ENCODE results near the gene ACVR1B. TPM values are rescaled to one million over a fixed set of nuclear protein-coding genes. Genes with fewer than 3 reads are reported as not detected.
A peak's percentile ranks its signal among the peaks of the same experiment; 100 is the strongest.

ACVR1B gene
- total RNA-seq, 2 donors from 2014 or later = 6.8 TPM

- H3K4me3 Mint-ChIP-seq = peak overlapping the region; percentile 77
- H3K9me3 Mint-ChIP-seq = no peaks in the 10 kb centered on the region
- ATAC-seq (replicated peaks) = no peak
- H3K27ac Mint-ChIP-seq = peak overlapping the region; percentile 20
- H3K27me3 Mint-ChIP-seq = no peaks in the 10 kb centered on the region
- H3K36me3 Mint-ChIP-seq (ENCODE audit: low read depth) = no peaks in the 10 kb centered on the region
- peaks cover 26% of the 10 kb centered on the region for H3K4me1 Mint-ChIP-seq
Observed at GRCh38 chr12:52035926-52036325, 84.4 kb downstream of the ACVR1B start.

GRCh38 chr12:52036587-52037171 is 85.2 kb downstream of the ACVR1B start:
- peak; percentile 58 for ATAC-seq (replicated peaks)
- Mint-ChIP-seq H3K9me3 (no peaks in the 10 kb centered on the region), H3K27me3 (no peaks in the 10 kb centered on the region), H3K4me1 (peaks cover 28% of the 10 kb centered on the region), H3K4me3 (peak overlapping the region; percentile 77), H3K27ac (peak overlapping the region; percentile 20), H3K36me3 (ENCODE audit: low read depth) (no peaks in the 10 kb centered on the region)

- Mint-ChIP-seq H3K36me3 (ENCODE audit: low read depth) (no peaks in the 10 kb centered on the region), H3K27me3 (no peaks in the 10 kb centered on the region), H3K27ac (no peak overlapping the region), H3K4me3 (peak overlapping the region; percentile 77), H3K9me3 (no peaks in the 10 kb centered on the region), H3K4me1 (peaks cover 34% of the 10 kb centered on the region)
- no peak for ATAC-seq (replicated peaks)
Observed at GRCh38 chr12:52037248-52037861, 85.9 kb downstream of the ACVR1B start.

GRCh38 chr12:52038447-52038846 is 86.9 kb downstream of the ACVR1B start:
- peak overlapping the region; percentile 77 for H3K4me3 Mint-ChIP-seq
- no peaks in the 10 kb centered on the region for H3K36me3 Mint-ChIP-seq (ENCODE audit: low read depth)
- ATAC-seq (replicated peaks) = peak; percentile 31
- no peaks in the 10 kb centered on the region for H3K27me3 Mint-ChIP-seq
- H3K27ac Mint-ChIP-seq = peak overlapping the region; percentile 34
- peaks cover 30% of the 10 kb centered on the region for H3K4me1 Mint-ChIP-seq
- no peaks in the 10 kb centered on the region for H3K9me3 Mint-ChIP-seq

GRCh38 chr12:52041035-52041434 is 89.5 kb downstream of the ACVR1B start:
- H3K4me1 Mint-ChIP-seq = peaks cover 25% of the 10 kb centered on the region
- no peaks in the 10 kb centered on the region for H3K27me3 Mint-ChIP-seq
- no peaks in the 10 kb centered on the region for H3K9me3 Mint-ChIP-seq
- no peak overlapping the region for H3K27ac Mint-ChIP-seq
- peak overlapping the region; percentile 77 for H3K4me3 Mint-ChIP-seq
- peaks cover 5% of the 10 kb centered on the region for H3K36me3 Mint-ChIP-seq (ENCODE audit: low read depth)
- ATAC-seq (replicated peaks) = no peak

- Mint-ChIP-seq H3K27ac (peak overlapping the region; percentile 83), H3K4me3 (peak overlapping the region; percentile 45), H3K27me3 (no peaks in the 10 kb centered on the region), H3K9me3 (no peaks in the 10 kb centered on the region), H3K36me3 (ENCODE audit: low read depth) (peaks cover 5% of the 10 kb centered on the region), H3K4me1 (peaks cover 25% of the 10 kb centered on the region)
- ATAC-seq (replicated peaks) = no peak
Observed at GRCh38 chr12:52041695-52042123, 90.2 kb downstream of the ACVR1B start.

GRCh38 chr12:52042706-52043385 is 91.3 kb downstream of the ACVR1B start:
- no peaks in the 10 kb centered on the region for H3K9me3 Mint-ChIP-seq
- no peak overlapping the region for H3K27ac Mint-ChIP-seq
- no peak for ATAC-seq (replicated peaks)
- no peaks in the 10 kb centered on the region for H3K27me3 Mint-ChIP-seq
- H3K36me3 Mint-ChIP-seq (ENCODE audit: low read depth) = peaks cover 5% of the 10 kb centered on the region
- peaks cover 25% of the 10 kb centered on the region for H3K4me1 Mint-ChIP-seq
- peak overlapping the region; percentile 45 for H3K4me3 Mint-ChIP-seq

GRCh38 chr12:52043386-52044212 is 92.1 kb downstream of the ACVR1B start:
- no peak overlapping the region for H3K27ac Mint-ChIP-seq
- H3K27me3 Mint-ChIP-seq = no peaks in the 10 kb centered on the region

GRCh38 chr12:52044292-52044983 is 92.9 kb downstream of the ACVR1B start:
- H3K4me1 Mint-ChIP-seq = peaks cover 29% of the 10 kb centered on the region
- ATAC-seq (replicated peaks) = no peak
- H3K27me3 Mint-ChIP-seq = no peaks in the 10 kb centered on the region
- H3K4me3 Mint-ChIP-seq = no peak overlapping the region
- H3K36me3 Mint-ChIP-seq (ENCODE audit: low read depth) = peaks cover 5% of the 10 kb centered on the region
- no peaks in the 10 kb centered on the region for H3K9me3 Mint-ChIP-seq
- H3K27ac Mint-ChIP-seq = peak overlapping the region; percentile 15

More at GRCh38 chr12:52043386-52044212, 92.1 kb downstream of the ACVR1B start:
- no peak for ATAC-seq (replicated peaks)
- no peaks in the 10 kb centered on the region for H3K9me3 Mint-ChIP-seq
- peaks cover 25% of the 10 kb centered on the region for H3K4me1 Mint-ChIP-seq
- H3K4me3 Mint-ChIP-seq = no peak overlapping the region
- H3K36me3 Mint-ChIP-seq (ENCODE audit: low read depth) = peaks cover 5% of the 10 kb centered on the region

- ATAC-seq (replicated peaks) = no peak
Observed at GRCh38 chr12:52045794-52046199, 94.3 kb downstream of the ACVR1B start.

More at GRCh38 chr12:52045794-52046199, 94.3 kb downstream of the ACVR1B start:
- Mint-ChIP-seq H3K9me3 (no peaks in the 10 kb centered on the region), H3K27me3 (no peaks in the 10 kb centered on the region), H3K4me1 (peaks cover 24% of the 10 kb centered on the region), H3K36me3 (ENCODE audit: low read depth) (peaks cover 5% of the 10 kb centered on the region), H3K4me3 (peak overlapping the region; percentile 20), H3K27ac (peak overlapping the region; percentile 69)

Other genes with a start within 250 kb of the ACVR1B start
- under 1 TPM; 0.50 to 0.53 TPM for gene FIGNL2, start 103.0 kb upstream of the ACVR1B start, total RNA-seq
- gene ANKRD33, start 63.6 kb upstream of the ACVR1B start, total RNA-seq = not detected
- gene ACVRL1, start 44.2 kb upstream of the ACVR1B start, total RNA-seq = not detected
- 10 to 100 TPM in 1 of 2 donors, 1 to 10 TPM in 1; 3.5 to 26.3 TPM for gene TAMALIN, start 55.2 kb downstream of the ACVR1B start, total RNA-seq
- 10 to 100 TPM in 1 of 2 donors, 1 to 10 TPM in 1; 9.9 to 47.6 TPM for gene NR4A1, start 99.7 kb downstream of the ACVR1B start, total RNA-seq
- 10 to 100 TPM; 27.6 to 31.1 TPM for gene ATG101, start 118.3 kb downstream of the ACVR1B start, total RNA-seq
- gene SMIM41, start 128.0 kb downstream of the ACVR1B start, total RNA-seq = not detected
- gene KRT80, start 240.3 kb downstream of the ACVR1B start, total RNA-seq = not detected